Brain pericyte (primary cell): ENCODE measurements around the gene NET1.

Source experiments
- DNase-seq: peaks from one replicate; pipeline ENCODE4 v3.0.0-alpha.2; 2012; ENCODE audit warnings: low read depth, low spot score

The NET1 gene

DNA sequence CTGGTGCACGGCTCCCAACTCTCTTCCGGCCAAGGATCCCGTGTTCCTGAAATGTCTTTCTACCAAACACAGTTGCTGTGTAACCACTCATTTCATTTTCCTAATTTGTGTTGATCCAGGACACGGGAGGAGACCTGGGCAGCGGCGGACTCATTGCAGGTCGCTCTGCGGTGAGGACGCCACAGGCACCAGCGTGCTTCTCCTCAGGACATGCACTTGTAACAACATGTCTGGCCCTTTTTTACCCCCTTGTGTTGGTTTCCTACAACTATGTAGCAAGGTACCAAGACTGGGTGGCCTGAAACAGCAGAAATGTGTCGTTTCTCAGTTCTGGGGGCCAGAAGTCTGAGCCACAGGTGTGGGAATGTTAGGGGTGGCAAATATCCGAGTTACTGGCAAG, 68.8 kb downstream of the NET1 start:
- no peak for DNase-seq

DNA sequence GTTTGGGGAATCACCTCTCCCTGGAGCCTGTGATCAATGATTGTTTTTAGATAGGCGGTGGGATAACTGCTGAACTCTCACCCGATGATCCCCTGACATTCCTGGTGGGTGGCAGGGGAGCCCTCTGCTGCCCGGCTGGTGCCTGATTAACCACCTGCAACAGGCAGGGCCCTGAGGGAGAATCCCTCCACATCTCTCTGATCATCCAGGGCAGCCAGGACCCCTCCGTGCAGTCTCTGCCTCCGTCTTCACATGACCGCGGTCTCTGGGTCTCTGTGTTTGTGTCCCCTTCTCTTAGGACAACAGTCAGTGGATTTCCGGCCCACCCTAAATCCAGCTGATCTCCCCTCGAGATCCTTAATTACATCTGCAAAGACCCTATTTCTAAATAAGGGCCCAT, 69.7 kb downstream of the NET1 start:
- no peak for DNase-seq

DNA sequence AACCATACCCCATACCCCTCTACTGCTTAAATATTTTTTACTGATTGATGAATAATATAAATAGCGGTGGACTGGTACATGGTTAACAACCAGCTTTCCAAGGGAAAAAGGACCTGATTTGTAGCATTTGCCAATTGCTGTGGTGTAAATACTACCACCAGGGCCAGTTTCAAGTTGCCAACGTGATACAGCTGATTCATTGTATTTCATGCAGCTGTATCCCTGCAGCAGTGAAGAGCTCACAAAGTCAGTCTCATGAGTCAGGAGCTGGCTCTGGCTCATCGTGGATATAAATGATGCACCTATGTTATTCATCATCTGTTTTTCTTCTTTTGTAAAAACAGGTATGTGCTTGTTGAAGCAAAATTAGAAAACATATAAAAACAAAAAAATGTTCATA, 71.8 kb downstream of the NET1 start:
- DNase-seq = no peak

DNA sequence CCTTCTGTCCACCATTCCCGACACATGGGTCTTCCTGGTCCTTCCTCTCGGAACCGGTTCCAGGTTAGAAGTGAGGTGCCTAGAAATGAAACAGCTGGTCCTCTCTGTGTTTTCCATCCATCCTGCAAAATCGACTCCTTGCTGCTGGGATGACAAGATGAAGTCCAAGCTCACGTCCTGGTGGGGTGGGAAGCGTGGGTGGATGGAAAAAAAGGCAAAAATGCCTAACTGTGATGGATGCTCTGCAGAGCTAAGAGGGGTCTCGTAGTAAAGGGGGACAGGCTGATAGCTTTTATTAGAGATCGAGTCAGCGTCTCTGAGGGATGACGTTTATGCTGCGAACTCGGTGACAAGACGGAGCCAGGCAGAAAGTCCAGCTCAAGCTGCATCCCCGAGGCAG, 72.9 kb downstream of the NET1 start:
- DNase-seq = no peak

DNA sequence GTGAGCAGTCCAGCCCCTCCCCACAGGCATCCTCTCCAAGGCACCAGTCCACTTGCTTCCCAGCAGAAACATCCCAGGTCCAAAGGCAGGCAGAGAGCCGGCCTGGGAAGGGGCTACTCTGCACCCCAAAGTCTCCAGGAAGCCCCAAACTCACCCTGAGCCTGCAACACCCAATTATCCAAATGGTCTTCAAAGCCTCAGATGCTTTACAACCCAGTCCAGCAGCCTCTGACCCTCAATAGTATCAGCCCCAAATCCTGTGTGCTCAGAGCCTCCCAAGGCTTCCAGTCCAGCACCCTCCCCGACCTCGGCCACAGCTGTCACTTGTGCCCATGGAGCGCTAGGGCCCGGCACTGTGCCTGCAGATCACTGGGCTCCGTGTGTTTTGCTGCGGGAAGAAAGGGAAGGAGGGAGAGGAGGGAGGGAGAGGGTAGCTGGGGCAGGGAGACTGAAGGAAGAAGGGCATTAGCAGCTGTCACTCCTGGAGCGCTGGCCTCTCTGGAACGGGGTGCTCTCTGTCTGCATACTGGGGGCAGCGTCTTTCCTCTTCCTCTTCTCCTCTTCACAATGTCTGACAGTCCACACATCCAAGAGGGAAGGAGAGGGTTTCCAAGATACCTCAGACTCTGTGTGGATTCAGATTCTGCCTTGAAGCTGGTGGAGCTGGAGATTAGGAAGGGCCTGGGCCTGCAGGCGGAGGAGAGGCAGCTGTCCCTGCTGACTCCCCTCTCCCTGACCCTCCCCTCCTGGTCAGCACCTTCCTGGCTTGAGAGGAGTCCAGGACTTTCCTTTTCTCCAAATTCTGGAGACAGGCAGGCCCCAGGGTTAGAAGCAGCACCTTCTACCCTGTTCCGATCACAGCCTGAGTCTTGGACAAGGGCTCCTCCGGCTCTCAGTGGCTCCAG, 73.8 kb downstream of the NET1 start:
- no peak for DNase-seq

DNA sequence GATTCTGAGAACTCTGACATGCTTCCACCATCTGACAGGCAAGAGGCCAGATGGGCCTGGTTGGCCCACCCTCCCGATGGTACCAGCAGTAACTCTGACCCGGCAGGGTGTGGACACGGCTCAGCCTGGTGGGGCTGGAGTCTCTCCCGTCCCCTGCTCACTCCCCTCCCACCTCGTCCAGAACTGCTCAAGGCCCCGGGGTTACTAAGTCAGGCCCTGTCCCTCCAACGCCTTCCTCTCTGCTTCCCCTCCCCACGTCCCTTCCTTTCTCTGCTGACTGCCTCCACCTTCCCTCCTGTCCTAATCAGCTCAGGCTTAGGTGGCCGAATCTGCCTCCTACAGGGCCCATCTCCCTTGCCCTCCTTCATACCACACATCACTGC, 74.5 kb downstream of the NET1 start:
- no peak for DNase-seq

DNA sequence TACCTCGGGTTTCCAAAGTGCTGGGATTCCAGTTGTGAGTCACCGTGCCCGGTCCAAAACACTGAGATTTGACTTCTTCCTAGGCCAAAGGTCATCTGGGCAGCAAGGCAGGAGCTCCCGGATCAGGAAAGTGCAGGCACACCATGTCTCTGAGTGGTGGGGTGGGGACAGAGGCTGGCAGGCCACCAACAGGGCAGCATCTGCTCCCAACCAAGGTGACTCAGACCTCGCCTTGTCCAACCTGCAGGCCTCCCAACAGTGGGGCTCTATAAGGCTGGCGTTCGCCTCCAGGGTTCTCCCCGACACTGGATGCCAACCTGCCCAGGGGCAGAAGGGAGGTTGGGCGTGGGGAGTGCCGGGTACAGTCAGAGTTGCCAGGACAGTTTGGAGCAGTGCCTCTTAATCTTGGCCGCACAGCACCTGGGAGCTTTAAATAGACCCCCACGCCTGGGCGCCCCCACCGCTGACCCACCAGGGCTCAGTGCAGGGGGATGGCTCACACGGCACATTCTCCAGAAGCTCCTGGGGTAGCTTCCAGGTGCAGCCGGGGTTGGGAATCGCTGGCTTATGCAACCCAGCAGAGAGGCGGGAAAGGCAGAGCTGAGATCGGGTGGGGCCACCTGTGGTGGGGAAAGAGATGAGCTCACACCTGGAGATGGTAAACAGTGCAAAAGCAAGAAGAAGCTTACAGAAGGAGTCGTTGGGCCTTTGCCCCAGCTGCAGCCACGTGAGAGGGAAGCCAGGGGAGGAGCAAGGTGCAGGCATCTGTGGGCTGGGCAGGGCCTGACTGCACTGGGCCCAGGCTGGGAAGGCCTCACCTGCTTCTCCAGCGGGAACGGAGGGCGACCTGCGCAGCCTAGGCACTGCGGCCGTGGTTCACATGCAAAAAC, 76.2 kb downstream of the NET1 start:
- no peak for DNase-seq

DNA sequence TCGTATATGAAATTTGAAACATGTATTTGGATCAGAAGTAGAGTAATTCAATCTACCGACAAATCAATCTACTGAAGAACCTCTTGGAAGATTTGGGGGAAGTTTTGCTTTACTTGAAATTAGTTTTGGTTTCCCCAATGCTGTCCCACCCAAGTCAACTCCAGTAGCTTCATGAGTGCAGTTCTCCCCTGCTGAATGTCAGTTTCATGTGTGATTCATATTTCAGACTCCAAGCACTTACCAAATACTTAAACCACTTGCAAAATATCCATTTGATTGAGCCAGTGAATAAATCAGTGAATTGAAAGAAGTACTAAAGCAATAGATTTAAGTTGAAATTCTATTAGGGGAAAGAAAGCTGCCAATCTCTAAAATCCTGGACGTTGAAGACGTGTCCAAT, 77.7 kb downstream of the NET1 start:
- no peak for DNase-seq

DNA sequence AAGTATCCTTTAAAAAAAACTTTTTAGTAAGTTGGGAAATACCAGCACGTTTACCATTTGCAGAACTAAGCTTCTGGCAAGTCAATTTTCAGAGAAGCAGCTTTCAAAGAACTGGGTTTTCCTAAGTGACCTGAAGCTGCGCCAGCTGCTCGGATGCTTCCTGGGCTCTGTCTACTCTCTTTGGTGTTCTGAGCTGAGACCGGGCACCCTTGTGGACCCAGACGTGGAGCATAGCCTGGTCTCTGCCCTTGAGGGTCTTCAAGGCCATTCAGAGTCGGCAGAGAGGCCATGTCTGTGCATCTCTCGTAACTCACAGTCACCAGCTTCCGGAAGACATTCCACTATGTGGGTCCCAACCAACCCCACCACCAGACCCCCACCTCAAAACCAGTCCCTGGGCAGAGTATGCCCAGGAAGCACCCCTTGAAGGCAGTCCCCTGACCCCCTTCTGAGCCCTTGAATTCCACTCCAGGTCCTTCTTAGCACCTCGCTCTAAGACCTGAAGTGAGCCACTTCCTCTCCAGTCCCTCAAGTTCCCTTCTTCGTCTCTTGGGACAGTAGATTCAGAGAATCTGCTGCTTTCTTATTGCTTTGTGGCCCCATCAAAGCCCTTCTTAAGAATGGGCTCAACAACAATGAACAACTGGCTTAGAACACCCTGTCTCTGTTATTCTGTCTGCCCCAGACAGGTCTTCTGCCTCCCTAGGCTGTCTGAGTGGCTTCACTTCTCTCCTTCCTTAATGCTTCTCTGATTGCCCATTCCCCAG, 78.5 kb downstream of the NET1 start:
- no peak for DNase-seq

DNA sequence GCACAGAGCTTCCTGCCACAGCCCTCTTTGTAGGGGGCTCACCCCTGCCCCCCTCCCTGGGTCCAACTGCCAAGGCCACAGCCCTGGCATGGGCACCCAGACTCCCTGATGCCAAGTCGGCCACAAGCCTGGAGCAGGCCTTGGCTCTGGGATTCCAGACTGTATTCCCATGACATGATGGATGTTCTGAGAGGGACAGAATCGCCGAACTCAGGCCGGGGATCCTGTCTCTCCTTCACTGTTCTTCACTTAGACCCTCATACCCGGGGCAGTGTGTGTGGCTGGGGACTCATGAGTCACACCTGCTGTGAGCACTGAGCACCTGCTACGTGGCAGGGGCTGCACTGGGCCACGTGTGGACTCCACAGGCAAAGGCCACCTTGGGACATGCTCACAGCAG, 79.1 kb downstream of the NET1 start:
- DNase-seq = no peak

DNA sequence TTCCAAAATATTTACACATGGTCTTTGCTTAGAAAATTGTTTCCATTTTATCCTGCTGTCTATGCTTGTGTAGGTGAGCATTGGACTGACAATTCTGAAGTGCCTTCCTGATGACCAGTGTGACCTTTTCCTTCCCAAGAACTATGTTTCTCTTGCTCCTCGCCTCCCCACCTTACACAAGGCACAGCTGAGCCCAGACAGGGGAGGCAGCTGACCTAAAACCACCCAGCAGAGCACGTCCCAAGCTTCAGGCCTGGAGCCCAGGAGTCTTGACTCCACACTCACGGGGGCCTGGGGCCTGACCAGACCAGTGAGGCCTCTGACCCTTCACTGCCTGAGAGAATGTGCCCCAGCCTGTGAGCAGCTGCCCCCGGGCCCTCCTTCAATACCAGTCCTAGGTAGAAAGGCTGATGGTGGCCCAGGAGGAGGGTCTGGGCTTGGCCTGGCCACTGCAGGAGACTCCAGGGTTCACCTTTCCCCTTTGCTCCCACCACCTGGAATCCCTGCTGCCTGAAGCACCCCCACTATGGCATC, 80.0 kb downstream of the NET1 start:
- no peak for DNase-seq

DNA sequence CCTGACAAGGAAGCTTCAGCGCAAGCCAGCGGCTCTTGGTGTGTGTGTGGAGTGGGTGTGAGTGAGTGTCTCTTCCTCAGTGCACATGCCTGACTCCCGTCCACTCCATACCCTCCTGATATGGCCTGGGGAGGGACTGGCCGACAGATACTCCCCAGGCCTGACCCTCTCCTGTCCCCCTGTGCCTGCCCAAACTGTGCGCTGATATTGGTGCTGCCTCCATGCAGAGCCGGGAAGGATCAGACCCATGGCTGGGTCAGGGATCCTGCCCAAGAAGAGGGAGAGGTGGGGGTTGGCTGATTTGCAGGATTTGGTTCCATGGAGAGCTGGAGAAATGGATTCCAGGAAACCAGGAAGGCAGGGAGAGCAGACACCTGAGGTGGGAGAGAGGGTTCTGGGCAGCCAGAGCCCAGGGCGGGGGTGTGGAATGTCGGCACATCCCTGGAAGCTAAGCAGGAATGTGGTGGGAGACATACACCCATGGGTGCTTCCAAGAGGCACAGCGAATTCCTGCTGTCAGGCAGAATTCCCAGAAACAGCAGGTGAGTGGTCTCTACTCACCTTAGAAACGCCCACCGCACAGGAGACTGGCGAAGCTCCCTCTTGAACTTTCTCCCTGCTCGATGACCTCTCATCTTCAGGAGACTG, 80.7 kb downstream of the NET1 start:
- no peak for DNase-seq

DNA sequence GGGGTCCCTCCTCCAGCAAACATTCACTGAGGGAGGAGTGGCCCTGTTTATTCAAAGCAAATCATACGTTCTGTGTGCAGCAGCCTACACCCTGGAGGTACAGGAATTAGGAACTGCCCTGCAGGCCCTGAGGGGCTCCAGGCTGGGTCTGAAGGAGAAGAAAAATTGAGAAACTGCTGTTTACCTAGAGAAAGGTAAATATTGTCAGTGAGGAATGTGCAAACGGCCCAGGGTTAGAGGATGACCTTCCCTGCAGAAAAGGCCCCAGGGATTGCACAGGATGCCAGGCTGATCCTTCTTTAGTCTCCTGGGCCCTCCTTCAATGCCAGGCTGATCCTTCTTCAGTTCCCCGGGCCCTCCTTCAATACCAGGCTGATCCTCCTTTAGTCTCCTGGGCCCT, 81.3 kb downstream of the NET1 start:
- DNase-seq = no peak

DNA sequence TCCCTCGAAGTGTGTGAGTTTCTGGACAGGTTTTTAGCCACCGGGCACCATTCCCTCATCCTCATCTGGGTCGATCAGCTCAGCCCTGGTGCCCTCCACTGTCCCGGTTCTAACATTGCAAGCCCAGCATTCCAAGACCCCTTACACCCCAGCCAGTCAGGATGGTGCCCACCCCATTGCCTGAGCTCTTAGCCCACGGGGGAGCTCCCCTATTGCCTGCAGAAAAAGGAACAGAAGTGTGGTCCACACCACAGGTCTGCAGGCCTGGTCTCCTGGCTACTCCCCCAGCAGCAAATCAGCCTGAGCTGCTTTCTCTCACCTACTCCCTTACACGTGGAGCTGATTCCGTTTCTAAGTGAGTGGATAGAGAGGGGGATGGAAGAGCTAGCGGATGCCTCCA, 82.3 kb downstream of the NET1 start:
- no peak for DNase-seq

DNA sequence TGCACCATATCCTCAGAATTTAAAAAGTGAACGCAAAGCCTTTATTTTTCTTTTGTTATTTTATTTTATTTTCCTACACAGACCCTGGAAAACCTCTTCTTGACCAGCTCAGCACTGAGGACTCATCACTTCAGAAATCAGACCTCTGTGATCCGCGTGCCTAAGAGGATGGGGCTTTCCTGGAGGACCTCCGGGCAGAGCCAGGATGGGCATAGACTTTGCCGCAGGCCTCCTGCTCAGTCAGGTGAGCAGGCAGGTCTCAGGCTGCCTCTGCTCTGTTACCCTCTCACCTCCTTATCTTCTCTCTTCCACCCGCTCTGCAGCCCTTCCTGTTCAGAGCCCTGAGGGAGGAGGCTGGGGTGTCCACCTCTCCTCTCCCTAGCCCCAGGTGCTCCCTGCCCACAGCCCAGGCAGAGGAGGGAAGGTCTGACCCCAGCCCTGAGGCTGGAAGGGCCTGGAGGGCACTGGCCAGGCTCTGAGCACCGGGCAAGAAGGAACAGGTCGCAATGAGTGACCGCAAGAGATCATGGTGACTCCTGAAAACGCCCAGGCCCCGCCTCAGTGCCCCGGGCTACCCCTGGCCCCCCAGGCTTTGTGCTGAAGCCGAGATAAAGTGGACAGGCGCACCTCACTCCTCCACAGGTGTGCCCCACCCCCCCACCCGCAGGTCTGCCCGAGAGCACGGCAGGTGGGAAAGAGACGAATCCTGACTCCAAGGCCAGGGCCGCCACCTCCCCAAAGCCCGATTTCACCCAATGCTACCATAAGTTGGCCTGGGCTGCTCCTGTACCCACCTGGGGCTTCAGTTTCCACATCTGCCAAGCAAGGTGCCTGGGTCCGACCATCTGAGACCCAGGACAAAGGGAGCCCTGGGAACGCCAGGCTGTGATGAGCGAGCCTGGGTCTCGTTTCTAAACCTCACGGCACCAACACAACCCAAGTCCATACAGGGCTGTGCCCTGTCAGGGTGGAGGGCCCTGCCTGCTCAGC, 84.2 kb downstream of the NET1 start:
- no peak for DNase-seq

DNA sequence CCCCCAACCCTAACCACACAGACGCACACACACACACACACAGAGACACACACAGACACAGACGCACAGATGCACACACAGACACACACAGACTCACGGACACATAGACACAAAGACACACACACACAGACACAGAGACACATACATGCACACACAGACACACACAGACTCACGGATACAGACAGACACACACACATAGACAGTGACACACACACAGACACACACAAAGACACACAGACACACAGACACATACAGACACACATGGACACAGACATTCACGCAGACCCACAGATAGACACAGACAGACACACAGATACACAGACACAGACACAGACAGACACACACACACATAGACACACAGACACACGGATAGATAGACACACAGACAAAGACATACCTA, 84.9 kb downstream of the NET1 start:
- no peak for DNase-seq

DNA sequence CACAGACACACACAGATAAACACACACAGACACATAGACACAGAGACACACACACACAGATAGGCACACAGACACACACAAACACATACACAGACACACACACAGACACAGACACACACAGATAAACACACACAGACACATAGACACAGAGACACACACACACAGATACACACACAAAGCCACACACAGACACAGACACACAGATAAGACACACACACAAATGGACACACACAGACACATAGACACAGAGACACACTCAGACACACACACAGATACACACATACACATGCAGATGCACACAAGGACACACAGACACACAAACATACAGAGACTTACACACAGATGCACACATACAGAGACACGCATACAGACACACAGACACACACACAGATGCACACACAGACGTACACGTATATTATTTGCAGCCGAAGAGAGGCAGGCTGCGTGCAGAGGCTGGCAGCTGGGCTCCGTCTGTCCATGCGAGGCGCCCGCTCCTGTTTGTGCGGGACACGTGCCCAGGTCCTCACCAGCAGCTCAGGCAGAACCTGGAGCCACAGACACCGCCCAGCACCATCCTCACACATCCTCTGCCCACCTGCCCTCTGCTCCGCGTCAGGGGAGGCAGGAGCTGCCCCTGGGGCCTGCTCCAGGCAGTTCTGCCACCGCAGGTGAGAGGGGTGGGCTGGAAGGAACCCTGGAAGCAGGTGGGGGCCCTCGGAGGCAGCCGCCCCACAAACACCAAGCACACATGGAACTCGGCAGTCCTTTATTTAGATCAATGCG, 85.8 kb downstream of the NET1 start:
- DNase-seq = no peak

DNA sequence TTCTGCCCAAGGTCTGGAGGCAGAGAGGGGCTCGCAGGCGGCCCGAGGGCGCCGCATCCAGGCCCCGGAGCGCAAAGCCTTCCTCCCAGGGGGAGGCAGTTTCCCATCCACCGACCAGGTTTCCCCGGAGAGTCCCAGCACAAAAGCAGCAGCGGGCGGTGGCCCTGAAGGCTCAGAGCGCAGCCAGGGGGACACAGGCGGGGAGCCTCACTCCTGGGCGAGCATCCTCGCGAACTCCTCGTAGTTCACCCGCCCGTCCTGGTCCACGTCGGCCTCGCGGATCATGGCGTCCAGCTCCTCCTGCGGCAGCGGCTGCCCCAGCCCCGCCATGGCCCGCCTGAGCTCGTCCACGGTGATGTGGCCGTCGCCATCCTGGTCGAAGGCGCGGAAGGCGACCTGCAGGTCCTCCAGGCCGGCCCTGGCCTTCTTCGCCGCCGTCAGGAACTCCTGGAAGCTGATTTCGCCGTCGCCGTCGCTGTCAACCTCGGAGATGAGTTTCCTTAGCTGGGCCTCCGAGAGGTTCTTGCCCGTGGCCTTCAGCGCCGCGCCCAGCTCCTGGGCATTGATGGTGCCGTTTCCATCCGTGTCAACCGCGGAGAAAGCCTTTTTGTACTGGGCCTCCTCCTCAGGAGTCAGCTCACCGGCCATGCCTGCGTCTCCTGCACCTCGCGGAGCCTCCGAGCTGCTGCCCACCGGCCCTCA, 86.6 kb downstream of the NET1 start:
- no peak for DNase-seq
